ENCODE measurements around the gene DUOX1.

The DUOX1 gene

GRCh38 chr15:45187578-45187893 lies 57.7 kb downstream of the DUOX1 start:
- no peaks in the 10 kb centered on the region for H3K4me1 ChIP-seq (ENCODE audit: insufficient read depth, poor library complexity, severe bottlenecking)
- no peak for ATAC-seq (ENCODE audit: low read depth)
- H3K27ac ChIP-seq (ENCODE audit: poor library complexity, severe bottlenecking): no peak overlapping the region
- no peak for DNase-seq (ENCODE audit: low spot score)
- H3K27me3 ChIP-seq (ENCODE audit: insufficient read depth, poor library complexity, severe bottlenecking): no peaks in the 10 kb centered on the region
- peak overlapping the region; percentile 38 for H3K4me3 ChIP-seq (ENCODE audit: severe bottlenecking)
- no peak for TF ChIP-seq CTCF (IDR thresholded peaks at IDR 0.05; ENCODE audit: poor library complexity, severe bottlenecking)
- no peaks in the 10 kb centered on the region for H3K9me3 ChIP-seq (ENCODE audit: severe bottlenecking)
- no peaks in the 10 kb centered on the region for H3K36me3 ChIP-seq (ENCODE audit: low read depth)

GRCh38 chr15:45187894-45188830 lies 58.4 kb downstream of the DUOX1 start, which contains the start of gene SHF:
SHF (minus strand) TSS chr15:45187966; CDS start chr15:45187951, 15 bp downstream.
- H3K36me3 ChIP-seq (ENCODE audit: low read depth): no peaks in the 10 kb centered on the region
- peak within 1 kb of the TSS; percentile 38 for H3K4me3 ChIP-seq (ENCODE audit: severe bottlenecking)
- H3K4me1 ChIP-seq (ENCODE audit: insufficient read depth, poor library complexity, severe bottlenecking): no peaks in the 10 kb centered on the region
- DNase-seq (ENCODE audit: low spot score) (no peak), ATAC-seq (ENCODE audit: low read depth) (peak; percentile 57)
- H3K27ac ChIP-seq (ENCODE audit: poor library complexity, severe bottlenecking): no peak within 1 kb of the TSS
- H3K9me3 ChIP-seq (ENCODE audit: severe bottlenecking): no peaks in the 10 kb centered on the region
- H3K27me3 ChIP-seq (ENCODE audit: insufficient read depth, poor library complexity, severe bottlenecking): no peaks in the 10 kb centered on the region
- TF ChIP-seq CTCF (IDR thresholded peaks at IDR 0.05; ENCODE audit: poor library complexity, severe bottlenecking): no peak

GRCh38 chr15:45197512-45197911 lies 67.7 kb downstream of the DUOX1 start:
- H3K27me3 ChIP-seq (ENCODE audit: insufficient read depth, poor library complexity, severe bottlenecking): no peaks in the 10 kb centered on the region
- no peaks in the 10 kb centered on the region for H3K36me3 ChIP-seq (ENCODE audit: low read depth)
- H3K27ac ChIP-seq (ENCODE audit: poor library complexity, severe bottlenecking): peak overlapping the region; percentile 68
- no peaks in the 10 kb centered on the region for H3K4me1 ChIP-seq (ENCODE audit: insufficient read depth, poor library complexity, severe bottlenecking)
- DNase-seq (ENCODE audit: low spot score) (no peak), ATAC-seq (ENCODE audit: low read depth) (no peak)
- peak overlapping the region; percentile 79 for H3K4me3 ChIP-seq (ENCODE audit: severe bottlenecking)
- no peaks in the 10 kb centered on the region for H3K9me3 ChIP-seq (ENCODE audit: severe bottlenecking)
- TF ChIP-seq CTCF (IDR thresholded peaks at IDR 0.05; ENCODE audit: poor library complexity, severe bottlenecking): no peak

GRCh38 chr15:45198337-45199135 lies 68.7 kb downstream of the DUOX1 start:
- DNase-seq (ENCODE audit: low spot score): peak; percentile 96
- TF ChIP-seq CTCF (IDR thresholded peaks at IDR 0.05; ENCODE audit: poor library complexity, severe bottlenecking): peak; percentile 94
- ATAC-seq (ENCODE audit: low read depth): peak; percentile 60
- Histone ChIP-seq H3K4me3 (ENCODE audit: severe bottlenecking) (peak overlapping the region; percentile 79), H3K27ac (ENCODE audit: poor library complexity, severe bottlenecking) (peak overlapping the region; percentile 68), H3K36me3 (ENCODE audit: low read depth) (no peaks in the 10 kb centered on the region), H3K27me3 (ENCODE audit: insufficient read depth, poor library complexity, severe bottlenecking) (no peaks in the 10 kb centered on the region), H3K9me3 (ENCODE audit: severe bottlenecking) (no peaks in the 10 kb centered on the region), H3K4me1 (ENCODE audit: insufficient read depth, poor library complexity, severe bottlenecking) (no peaks in the 10 kb centered on the region)
